K562 (cell line): Measurements from ENCODE around the gene IGF2BP3. TPM values are rescaled to one million over a fixed set of nuclear protein-coding genes. Genes with fewer than 3 reads are reported as not detected.

Experiments
- AFF4 ChIP-seq: sonication (generic); formaldehyde crosslinking; IDR thresholded peaks from 2 replicates; pipeline ENCODE4 v1.8.0; 2023; ENCODE audit warnings: mild to moderate bottlenecking, missing genetic modification reagents
- CEBPB ChIP-seq: fragments of 450-650 bp; IDR thresholded peaks from 2 replicates; pipeline ENCODE4 v1.6.1; 2016; ENCODE audit warnings: missing genetic modification characterization, missing compliant biosample characterization
- CHD1 ChIP-seq: fragments of 200-600 bp; sonication (generic); IDR thresholded peaks from one replicate; pipeline ENCODE4 v1.6.1; 2012; ENCODE audit warnings: mild to moderate bottlenecking, moderate library complexity, low read length, inconsistent platforms
- GATA2 ChIP-seq: sonication (generic); formaldehyde crosslinking; IDR thresholded peaks from 2 replicates; pipeline ENCODE4 v1.4.0; 2020; ENCODE audit warnings: mild to moderate bottlenecking, missing genetic modification reagents
- SMAD3 ChIP-seq: fragments of 450-650 bp; formaldehyde crosslinking; conservative IDR thresholded peaks from 2 replicates; pipeline ENCODE4 v1.4.0; 2020; ENCODE audit warnings: mild to moderate bottlenecking
- ZEB2 ChIP-seq: fragments of 450-650 bp; IDR thresholded peaks from 2 replicates; pipeline ENCODE4 v1.6.1; 2016
- ZKSCAN8 ChIP-seq: fragments of 200-800 bp; sonication (Bioruptor generic); IDR thresholded peaks from 2 replicates; pipeline ENCODE4 v1.6.1; 2016; ENCODE audit warnings: missing genetic modification characterization, missing compliant biosample characterization
- polyA plus RNA-seq, 8 experiments: library from polyadenylated mRNA; depleted of rRNA in 4 of 8; stranded (reverse) in 5 of 8; unstranded in 3 of 8; fragments of >200 nt; fragmentation: Nextera tagmentation in 2 of 8; fragmentation: Illumina TruSeq in 1 of 8; extraction: Ambion mirVana in 2 of 8; extraction: Trizol in 1 of 8; gene quantifications; 2 replicates each; pipeline versions ENCODE4 v1.2.1 to v1.2.3, GENCODE V29; 2011 to 2014; ENCODE audit warnings: inconsistent platforms in 1 of 8, missing spikeins in 1 of 8
- total RNA-seq, 7 experiments: library from RNA; depleted of rRNA in 6 of 7; stranded (reverse); fragments of >200 nt in 6 of 7; fragmentation: Illumina TruSeq in 2 of 7; extraction: Trizol in 2 of 7; gene quantifications; 2 replicates each; pipeline versions ENCODE4 v1.2.1 to v1.2.3, GENCODE V29; 2011 to 2021; ENCODE audit warnings: low replicate concordance in 1 of 7

IGF2BP3 gene
- total and polyA plus RNA-seq, 9 of the 15 experiments (the other 6 are each of a cell fraction or from before 2014, with no cell fraction given), result 8.4 to 88.1 (median 61.2) TPM

GRCh38 chr7:23357190-23358093 lies 112.8 kb downstream of the IGF2BP3 start (continued):
- TF ChIP-seq AFF4 (CRISPR knock-in tag) (no peak), ZEB2 (peak; percentile 56; the same call in 1 of the 2 replicates), CHD1 (no peak), GATA2 (CRISPR knock-in tag) (peak; percentile 83), SMAD3 (CRISPR knock-in tag) (no peak), CEBPB (tag) (peak; percentile 84), ZKSCAN8 (CRISPR knock-in tag) (no peak)
